ENCODE results near the gene EXOC8.

DNA sequence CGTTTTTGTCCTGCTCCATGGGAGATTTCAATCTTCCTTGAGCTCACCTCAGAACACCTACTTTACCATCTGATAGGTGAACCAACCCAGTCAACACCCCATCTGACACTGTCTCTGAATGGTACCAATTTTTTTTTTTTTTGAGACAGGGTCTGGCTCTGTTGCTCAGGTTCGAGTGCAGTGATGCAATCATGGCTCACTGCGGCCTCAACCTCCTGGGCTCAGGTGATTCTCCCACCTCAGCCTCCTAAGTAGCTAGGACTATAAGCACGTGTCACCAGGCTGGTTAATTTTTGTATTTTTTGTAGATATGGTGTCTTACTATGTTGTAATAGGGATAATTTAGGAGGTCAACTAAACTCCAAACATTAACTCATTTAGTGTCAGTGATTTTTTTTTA is 36.7 kb upstream of the EXOC8 start:
- TF ChIP-seq CBX8 (IDR thresholded peaks at IDR 0.05; ENCODE audit: borderline replicate concordance, extremely low read depth, low read depth, low read length, poor library complexity, severe bottlenecking) (no peak), ZNF282 (CRISPR knock-in tag; IDR thresholded peaks at IDR 0.05) (no peak), TARDBP (IDR thresholded peaks at IDR 0.05) (no peak), MTA2 (IDR thresholded peaks at IDR 0.05; ENCODE audit: low read depth) (no peak), ZFX (CRISPR knock-in tag; IDR thresholded peaks at IDR 0.05) (no peak), NELFE (IDR thresholded peaks at IDR 0.05; ENCODE audit: insufficient read depth, insufficient read length) (no peak), POLR2AphosphoS5 (IDR thresholded peaks at IDR 0.05; ENCODE audit: control insufficient read depth, insufficient read depth, low read depth, low read length) (no peak)
